ENCODE data around the gene IL33. TPM values are rescaled to one million over a fixed set of nuclear protein-coding genes. Genes with fewer than 3 reads are reported as not detected.

Gene IL33
- total RNA-seq, 1 experiment from 2014 or later = not detected

- no peak for DNase-seq (ENCODE audit: low read depth, low spot score)
- no peak overlapping the region for H3K4me2 ChIP-seq (ENCODE audit: low read length)
- H3K4me1 ChIP-seq (ENCODE audit: control insufficient read depth in 1 of 2, insufficient read depth in 2 of 2, low read length in 2 of 2) = no peaks in the 10 kb centered on the region
- ChIA-PET CTCF (no interaction called here), POLR2A (no interaction called here), RAD21 (ENCODE audit: low non-redundant PET in 1 of 2, low total read pairs in 2 of 2, uncharacterized antibody in 2 of 2, unreplicated experiment in 2 of 2) (no interaction called here)
- no peaks in the 10 kb centered on the region for H3K27me3 ChIP-seq (ENCODE audit: insufficient read depth, low read length)
- TF ChIP-seq JUND (IDR thresholded peaks at IDR 0.05) (no peak), POLR2A (IDR thresholded peaks at IDR 0.05; ENCODE audit: borderline replicate concordance, extremely low read depth, insufficient read depth, insufficient read length) (no peak), EZH2 (IDR thresholded peaks at IDR 0.05) (no peak), SRF (IDR thresholded peaks at IDR 0.05; ENCODE audit: low read depth) (no peak), CTCF (IDR thresholded peaks at IDR 0.05 in 2 of 3, conservative IDR thresholded peaks at IDR 0.05 in 1 of 3; ENCODE audit: borderline replicate concordance in 1 of 3, insufficient read depth in 1 of 3, low read depth in 2 of 3, low read length in 2 of 3) (no peak), ZFX (IDR thresholded peaks at IDR 0.05) (no peak), TCF7L2 (IDR thresholded peaks at IDR 0.05; ENCODE audit: borderline replicate concordance, extremely low read depth, insufficient read depth, insufficient read length) (no peak), SIN3A (IDR thresholded peaks at IDR 0.05; ENCODE audit: low read depth) (no peak), CBX3 (IDR thresholded peaks at IDR 0.05; ENCODE audit: low read depth) (no peak), FOSL1 (IDR thresholded peaks at IDR 0.05; ENCODE audit: low read depth) (no peak), POLR2AphosphoS5 (IDR thresholded peaks at IDR 0.05; ENCODE audit: low read depth, low read length) (no peak), ZBTB33 (IDR thresholded peaks at IDR 0.05; ENCODE audit: extremely low read depth, insufficient replicate concordance, low read length) (no peak), SP1 (IDR thresholded peaks at IDR 0.05; ENCODE audit: low read depth) (no peak), MAX (IDR thresholded peaks at IDR 0.05) (no peak)
- ATAC-seq = no peak
- H4K20me1 ChIP-seq (ENCODE audit: insufficient read depth) = no peaks in the 10 kb centered on the region
- no peaks in the 10 kb centered on the region for H3K36me3 ChIP-seq (ENCODE audit: control insufficient read depth in 1 of 2, insufficient read depth in 2 of 2, low read length in 2 of 2)
- H3K9ac ChIP-seq (ENCODE audit: low read length) = no peak overlapping the region
- intact Hi-C loops (cut with micrococcal nuclease) = no loop called here
- H3K9me3 ChIP-seq (ENCODE audit: control insufficient read depth in 1 of 2, insufficient read depth in 1 of 2, low read depth in 1 of 2, low read length in 2 of 2) = no peaks in the 10 kb centered on the region
- H3K27ac ChIP-seq (ENCODE audit: low read depth, low read length) = no peak overlapping the region
- H3K9me2 ChIP-seq (ENCODE audit: insufficient read depth) = no peaks in the 10 kb centered on the region
- H3K79me2 ChIP-seq (ENCODE audit: insufficient read depth, low read length) = no peaks in the 10 kb centered on the region
- no peak overlapping the region for H3K4me3 ChIP-seq (replicated peaks in 1 of 2; ENCODE audit: low read depth in 1 of 2, low read length in 2 of 2)
- no TSS peak for BruUV-seq (replicated peaks)
- no peak overlapping the region for H2AFZ ChIP-seq (ENCODE audit: low read depth, low read length, poor library complexity, severe bottlenecking)
Measured at GRCh38 chr9:6229619-6230018, 14.0 kb downstream of the IL33 start.

Measured in HCT116 (cell line).